ENCODE data around the gene ESRP2.

DNA sequence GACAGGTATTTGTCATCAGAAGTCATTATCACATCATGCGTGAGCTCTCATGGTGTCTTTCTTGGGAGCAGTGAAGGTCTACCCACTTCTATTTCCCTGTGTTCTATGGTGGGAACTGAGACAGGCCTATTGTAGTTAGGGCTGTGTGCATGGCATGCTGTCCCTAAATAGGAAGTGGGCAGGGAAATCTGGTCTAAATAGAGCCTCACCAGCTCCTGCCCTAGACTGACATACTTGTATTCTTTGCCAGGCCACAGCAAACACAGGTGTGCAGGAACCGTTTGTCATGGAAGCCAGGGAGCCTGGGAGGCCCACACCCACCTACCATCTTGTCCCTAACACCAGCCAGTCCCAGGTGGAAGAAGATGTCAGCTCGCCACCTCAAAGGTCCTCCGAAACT, 38.5 kb upstream of the ESRP2 start:
- TF ChIP-seq, protein P1, sequence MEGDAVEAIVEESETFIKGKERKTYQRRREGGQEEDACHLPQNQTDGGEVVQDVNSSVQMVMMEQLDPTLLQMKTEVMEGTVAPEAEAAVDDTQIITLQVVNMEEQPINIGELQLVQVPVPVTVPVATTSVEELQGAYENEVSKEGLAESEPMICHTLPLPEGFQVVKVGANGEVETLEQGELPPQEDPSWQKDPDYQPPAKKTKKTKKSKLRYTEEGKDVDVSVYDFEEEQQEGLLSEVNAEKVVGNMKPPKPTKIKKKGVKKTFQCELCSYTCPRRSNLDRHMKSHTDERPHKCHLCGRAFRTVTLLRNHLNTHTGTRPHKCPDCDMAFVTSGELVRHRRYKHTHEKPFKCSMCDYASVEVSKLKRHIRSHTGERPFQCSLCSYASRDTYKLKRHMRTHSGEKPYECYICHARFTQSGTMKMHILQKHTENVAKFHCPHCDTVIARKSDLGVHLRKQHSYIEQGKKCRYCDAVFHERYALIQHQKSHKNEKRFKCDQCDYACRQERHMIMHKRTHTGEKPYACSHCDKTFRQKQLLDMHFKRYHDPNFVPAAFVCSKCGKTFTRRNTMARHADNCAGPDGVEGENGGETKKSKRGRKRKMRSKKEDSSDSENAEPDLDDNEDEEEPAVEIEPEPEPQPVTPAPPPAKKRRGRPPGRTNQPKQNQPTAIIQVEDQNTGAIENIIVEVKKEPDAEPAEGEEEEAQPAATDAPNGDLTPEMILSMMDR (IDR thresholded peaks at IDR 0.05) = no peak
- no peak for TF ChIP-seq POLR2AphosphoS5 (IDR thresholded peaks at IDR 0.05)

All from stomach (tissue), 4 donors.